ENCODE data around the gene PI16. TPM values are rescaled to one million over a fixed set of nuclear protein-coding genes. Genes with fewer than 3 reads are reported as not detected.

The PI16 gene, protein sequence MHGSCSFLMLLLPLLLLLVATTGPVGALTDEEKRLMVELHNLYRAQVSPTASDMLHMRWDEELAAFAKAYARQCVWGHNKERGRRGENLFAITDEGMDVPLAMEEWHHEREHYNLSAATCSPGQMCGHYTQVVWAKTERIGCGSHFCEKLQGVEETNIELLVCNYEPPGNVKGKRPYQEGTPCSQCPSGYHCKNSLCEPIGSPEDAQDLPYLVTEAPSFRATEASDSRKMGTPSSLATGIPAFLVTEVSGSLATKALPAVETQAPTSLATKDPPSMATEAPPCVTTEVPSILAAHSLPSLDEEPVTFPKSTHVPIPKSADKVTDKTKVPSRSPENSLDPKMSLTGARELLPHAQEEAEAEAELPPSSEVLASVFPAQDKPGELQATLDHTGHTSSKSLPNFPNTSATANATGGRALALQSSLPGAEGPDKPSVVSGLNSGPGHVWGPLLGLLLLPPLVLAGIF
- total RNA-seq (1 to 10 TPM; 2.5 TPM), polyA plus RNA-seq (ENCODE audit: insufficient read length in 6 of 6) (1 to 10 TPM in 1 of 6 donors, under 1 TPM in 5; 0.15 to 1.0 (median 0.46) TPM)
- long read RNA-seq, donor 1, partial matches to known transcripts = 312 of 312 reads
- long read RNA-seq, donor 1, other reads (novel, unspliced or antisense) = 0 of 312 reads
- long read RNA-seq, donor 2, partial matches to known transcripts = 319 of 319 reads
- long read RNA-seq, donor 2, other reads (novel, unspliced or antisense) = 0 of 319 reads
- long read RNA-seq, donor 3 = 0 reads
- long read RNA-seq, donor 4, partial matches to known transcripts = 2 of 5 reads
- long read RNA-seq, donor 4, other reads (novel, unspliced or antisense) = 3 of 5 reads
- long read RNA-seq, donor 5, partial matches to known transcripts = 0 of 1 reads
- long read RNA-seq, donor 5, other reads (novel, unspliced or antisense) = 0 of 1 reads
- long read RNA-seq, donor 6 = 0 reads
- long read RNA-seq, donor 7 = 0 reads
- long read RNA-seq, donor 8 = 0 reads
- long read RNA-seq, donor 9 = 0 reads
- long read RNA-seq, donor 10, partial matches to known transcripts = 2 of 8 reads
- long read RNA-seq, donor 10, other reads (novel, unspliced or antisense) = 4 of 8 reads
- long read RNA-seq, donor 11, partial matches to known transcripts = 5 of 15 reads
- long read RNA-seq, donor 11, other reads (novel, unspliced or antisense) = 7 of 15 reads
- long read RNA-seq, donor 12 = 0 reads

GRCh38 chr6:36954262-36954931 is at the start of gene PI16:
Gene PI16, plus strand, starts transcription at chr6:36954738. Its CDS starts 23 bp downstream, at chr6:36954761.
- Histone ChIP-seq H3K36me3 (no peaks in the 10 kb centered on the region), H3K27me3 (peaks cover 0 to 21% of the 10 kb centered on the region in 2 donors), H3K4me1 (peaks cover 0 to 10% of the 10 kb centered on the region in 2 donors), H3K27ac (no peak within 1 kb of the TSS), H3K4me3 (no peak within 1 kb of the TSS), H3K9me3 (no peaks in the 10 kb centered on the region)
- ATAC-seq (no peak), DNase-seq (no peak)
- TF ChIP-seq, protein P1, sequence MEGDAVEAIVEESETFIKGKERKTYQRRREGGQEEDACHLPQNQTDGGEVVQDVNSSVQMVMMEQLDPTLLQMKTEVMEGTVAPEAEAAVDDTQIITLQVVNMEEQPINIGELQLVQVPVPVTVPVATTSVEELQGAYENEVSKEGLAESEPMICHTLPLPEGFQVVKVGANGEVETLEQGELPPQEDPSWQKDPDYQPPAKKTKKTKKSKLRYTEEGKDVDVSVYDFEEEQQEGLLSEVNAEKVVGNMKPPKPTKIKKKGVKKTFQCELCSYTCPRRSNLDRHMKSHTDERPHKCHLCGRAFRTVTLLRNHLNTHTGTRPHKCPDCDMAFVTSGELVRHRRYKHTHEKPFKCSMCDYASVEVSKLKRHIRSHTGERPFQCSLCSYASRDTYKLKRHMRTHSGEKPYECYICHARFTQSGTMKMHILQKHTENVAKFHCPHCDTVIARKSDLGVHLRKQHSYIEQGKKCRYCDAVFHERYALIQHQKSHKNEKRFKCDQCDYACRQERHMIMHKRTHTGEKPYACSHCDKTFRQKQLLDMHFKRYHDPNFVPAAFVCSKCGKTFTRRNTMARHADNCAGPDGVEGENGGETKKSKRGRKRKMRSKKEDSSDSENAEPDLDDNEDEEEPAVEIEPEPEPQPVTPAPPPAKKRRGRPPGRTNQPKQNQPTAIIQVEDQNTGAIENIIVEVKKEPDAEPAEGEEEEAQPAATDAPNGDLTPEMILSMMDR (IDR thresholded peaks at IDR 0.05) = no peak
- intact Hi-C loops (cut with DNase I) = no loop called here

DNA sequence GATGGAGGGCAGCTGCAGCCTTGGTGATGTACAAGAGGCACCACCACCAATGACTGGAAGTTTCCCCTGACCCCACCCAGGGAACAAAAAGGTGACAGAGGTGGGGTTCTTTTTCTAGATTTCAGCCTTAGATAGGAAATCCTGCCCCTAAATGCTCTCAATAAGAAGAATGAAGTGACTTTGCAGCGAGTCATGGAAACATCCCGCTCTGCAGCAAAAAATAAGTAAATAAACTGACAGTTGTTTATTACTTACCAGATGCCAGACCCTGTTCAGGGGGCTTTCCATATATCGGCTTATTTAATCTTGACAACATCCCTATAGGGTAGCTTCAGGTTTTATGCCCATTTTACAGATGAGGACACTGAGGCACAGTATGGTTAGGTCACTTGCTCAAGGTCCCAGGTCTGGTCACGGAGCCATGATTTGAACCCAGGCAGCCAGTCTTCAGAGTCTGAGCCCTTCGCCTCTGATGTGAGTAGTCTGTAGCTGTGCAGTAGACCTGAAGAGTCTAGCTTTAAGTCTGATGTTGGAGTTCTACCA is 49.6 kb upstream of the PI16 start:
- Histone ChIP-seq H3K36me3 (peaks cover 0 to 71% of the 10 kb centered on the region in 2 donors), H3K4me3 (no peak overlapping the region), H3K4me1 (peaks cover 0 to 23% of the 10 kb centered on the region in 2 donors), H3K27me3 (no peaks in the 10 kb centered on the region), H3K9me3 (no peaks in the 10 kb centered on the region), H3K27ac (no peak overlapping the region)
- intact Hi-C loops (cut with DNase I) = no loop called here
- TF ChIP-seq, protein P1 (IDR thresholded peaks at IDR 0.05) = no peak
- DNase-seq (no peak), ATAC-seq (no peak)

- Histone ChIP-seq H3K27me3 (no peaks in the 10 kb centered on the region), H3K4me1 (peaks cover 0 to 29% of the 10 kb centered on the region in 2 donors), H3K36me3 (peaks cover 0 to 64% of the 10 kb centered on the region in 2 donors), H3K27ac (peak overlapping the region; percentile 35 to 53), H3K4me3 (no peak overlapping the region), H3K9me3 (no peaks in the 10 kb centered on the region)
- intact Hi-C loops (cut with DNase I) = no loop called here
- TF ChIP-seq, protein P1 (IDR thresholded peaks at IDR 0.05) = no peak
- ATAC-seq = peak; percentile 89
- peak in 2 of 4 donors; percentile 77 to 79 for DNase-seq
Measured at GRCh38 chr6:36906539-36907325, 47.8 kb upstream of the PI16 start.

GRCh38 chr6:36907781-36908180 is 46.8 kb upstream of the PI16 start:
- peak overlapping the region; percentile 35 to 53 for H3K27ac ChIP-seq
- TF ChIP-seq, protein P1 (IDR thresholded peaks at IDR 0.05) = no peak
- DNase-seq (peak in 2 of 4 donors; percentile 49 to 53), ATAC-seq (peak; percentile 77)
- H3K4me3 ChIP-seq = no peak overlapping the region
- H3K36me3 ChIP-seq = peaks cover 0 to 64% of the 10 kb centered on the region in 2 donors
- peaks cover 4 to 34% of the 10 kb centered on the region in 2 donors for H3K4me1 ChIP-seq
- no peaks in the 10 kb centered on the region for H3K9me3 ChIP-seq
- H3K27me3 ChIP-seq = no peaks in the 10 kb centered on the region
- intact Hi-C loops (cut with DNase I) = no loop called here

Measured in left lung (tissue), 14 donors.